GM19238 (cell line): Measurements from ENCODE around the gene JAK2.

Source experiments
- DNase-seq: peaks from one replicate; pipeline ENCODE4 v3.0.0; 2011; ENCODE audit warnings: low spot score; ENCODE audit not compliant: insufficient read length

Gene JAK2

DNA sequence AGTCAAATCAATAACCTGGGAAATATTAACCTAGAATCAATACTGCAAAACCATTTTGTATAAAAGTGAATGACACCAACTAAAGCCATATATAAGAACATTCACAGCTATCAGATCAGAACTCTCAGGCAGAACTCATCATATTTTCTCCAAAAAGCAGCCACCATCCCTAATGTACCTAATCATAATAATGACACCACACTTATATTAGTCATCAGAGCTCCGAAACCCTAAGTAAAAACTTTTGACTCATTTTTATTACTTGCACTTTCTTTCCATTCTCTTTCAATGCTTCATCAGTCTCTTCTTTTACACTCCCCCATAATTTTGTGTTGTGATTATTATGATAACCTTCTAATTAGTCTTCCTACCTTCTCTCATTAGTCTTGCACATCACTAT is 155.1 kb downstream of the JAK2 start:
- DNase-seq: no peak

DNA sequence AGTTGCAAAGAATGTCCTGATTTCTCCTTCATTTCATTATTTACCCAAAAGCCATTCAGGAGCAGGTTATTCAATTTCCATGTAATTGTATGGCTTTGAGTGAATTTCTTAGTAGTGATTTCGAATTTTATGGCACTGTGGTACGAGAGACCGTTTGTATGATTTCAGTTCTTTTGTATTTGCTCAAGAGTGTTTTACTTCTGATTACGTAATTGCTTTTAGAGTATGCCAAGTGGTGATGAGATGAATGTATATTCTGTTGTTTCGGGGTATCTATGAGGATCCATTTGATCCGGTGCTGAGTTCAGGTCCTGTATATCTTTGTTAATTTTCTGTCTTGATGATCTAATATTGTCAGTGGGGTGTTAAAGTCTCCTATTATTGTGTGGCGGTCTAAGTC is 159.1 kb downstream of the JAK2 start:
- DNase-seq: no peak

DNA sequence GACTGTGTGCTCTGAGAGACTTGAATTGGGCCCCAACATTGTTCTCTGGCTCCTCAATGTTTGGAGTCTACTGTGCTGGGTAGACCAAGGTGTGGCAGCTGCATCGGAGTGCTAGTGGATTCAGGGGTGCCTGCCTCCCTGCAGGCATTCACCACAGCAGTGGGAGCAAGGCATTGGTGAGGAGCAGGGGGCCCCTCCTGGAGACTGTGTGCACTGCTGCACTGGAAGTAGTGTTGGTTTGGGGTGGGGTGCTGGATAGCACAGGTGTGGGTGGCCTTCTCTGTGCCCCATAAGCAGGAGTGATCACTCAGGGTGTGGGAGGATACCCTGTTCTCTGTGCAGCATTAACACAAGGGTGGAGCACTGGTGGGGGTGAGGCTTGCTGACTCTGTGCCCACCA is 161.2 kb downstream of the JAK2 start:
- DNase-seq: no peak
